Endometrium (tissue), 2 donors: Measurements from ENCODE around the gene CCNL2.

Experiments
- FAIRE-seq: peaks from 2 replicates; lab custom pipeline; 2012; peaks lifted over from hg19 to GRCh38; lab: Jason Lieb, UNC
- donor health status: control.
- donor health status: control.

CCNL2 gene

DNA sequence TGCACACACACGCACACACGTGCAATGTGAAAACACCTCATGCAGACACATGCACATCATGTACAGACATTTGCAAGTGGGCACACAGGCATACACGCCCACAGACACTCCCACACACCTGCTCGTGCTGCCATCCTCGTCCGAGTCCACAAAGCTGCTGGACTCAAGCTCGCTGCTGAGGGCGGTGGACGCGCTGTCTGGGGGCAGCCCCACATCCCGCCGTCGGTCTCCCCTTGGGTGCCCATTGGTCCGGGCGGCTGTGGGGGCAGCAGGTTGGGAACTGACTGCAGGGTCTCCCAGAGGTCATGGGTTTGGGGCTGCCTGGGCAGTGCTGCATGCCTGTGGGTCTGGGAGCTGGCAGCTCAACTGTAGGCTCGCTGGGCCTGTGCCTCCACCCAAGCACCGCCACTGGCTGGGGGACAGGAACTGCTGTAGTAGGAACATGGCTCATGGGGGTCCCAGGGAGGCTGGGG, 57.5 kb downstream of the CCNL2 start:
- FAIRE-seq: no peak

GRCh38 chr1:1340791-1341548, 58.2 kb downstream of the CCNL2 start:
- FAIRE-seq: no peak

DNA sequence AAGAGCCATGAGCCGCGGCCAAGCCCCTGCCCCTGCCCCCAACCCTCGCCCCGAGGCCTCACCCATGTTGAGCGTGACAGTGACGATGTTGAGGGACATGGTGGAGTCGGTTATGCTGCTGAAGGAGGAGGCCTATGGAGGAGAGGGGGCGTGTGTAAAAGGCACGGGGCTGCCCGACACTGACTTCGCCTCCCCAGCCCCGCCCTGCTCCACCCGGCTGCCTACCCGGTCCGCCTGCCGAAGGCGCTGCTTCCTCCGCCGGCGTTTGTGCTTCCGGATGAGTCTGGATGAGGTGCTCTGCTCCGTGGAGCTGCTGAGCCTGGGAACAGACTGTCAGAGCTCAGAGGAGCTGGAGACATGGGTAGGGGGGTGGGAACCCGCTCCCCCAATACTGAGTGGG, 59.0 kb downstream of the CCNL2 start:
- FAIRE-seq: no peak

DNA sequence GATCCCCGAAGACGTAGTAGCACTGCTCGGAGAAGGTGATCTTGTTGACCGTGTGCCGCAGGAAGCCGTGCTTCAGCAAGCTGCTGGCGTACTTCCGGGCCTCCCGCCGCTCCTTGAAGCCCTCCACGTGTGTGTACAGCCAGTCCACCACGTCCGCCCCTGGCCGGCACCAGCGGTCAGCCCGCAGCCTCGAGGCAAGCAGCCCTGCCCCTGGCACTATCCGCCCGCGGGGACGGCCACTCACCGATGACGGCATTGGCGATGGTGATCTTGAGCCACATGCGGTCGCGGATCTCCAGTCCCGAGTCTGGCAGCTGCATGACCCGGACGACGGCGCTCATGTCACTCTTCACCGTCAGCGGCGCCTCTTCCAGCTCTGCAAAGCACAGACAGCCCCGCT, 60.9 kb downstream of the CCNL2 start:
- FAIRE-seq: no peak

GRCh38 chr1:1337793-1338147, 61.4 kb downstream of the CCNL2 start:
- FAIRE-seq: no peak

- FAIRE-seq: no peak
These were observed 62.0 kb downstream of the CCNL2 start for GRCh38 chr1:1336931-1337792.

- no peak for FAIRE-seq
These were observed 62.7 kb downstream of the CCNL2 start for GRCh38 chr1:1336446-1336845.

GRCh38 chr1:1335792-1336248, 63.3 kb downstream of the CCNL2 start:
- FAIRE-seq: no peak
